HPDE6-E6E7 (cell line): ENCODE results near the gene FGF14.

Experiments used
- DNase-seq: peaks from one replicate; pipeline ENCODE4 v3.0.0; 2011; ENCODE audit warnings: missing footprints; ENCODE audit errors: extremely low spot score

The FGF14 gene

GRCh38 chr13:101986316-101986715 is 415.5 kb downstream of the FGF14 start:
- DNase-seq = no peak

- no peak for DNase-seq
These were observed 416.5 kb downstream of the FGF14 start for GRCh38 chr13:101985321-101985720.

- no peak for DNase-seq
These were observed 418.9 kb downstream of the FGF14 start for GRCh38 chr13:101982903-101983302.

GRCh38 chr13:101979825-101980224 is 422.0 kb downstream of the FGF14 start:
- DNase-seq = no peak

- DNase-seq = no peak
These were observed 423.1 kb downstream of the FGF14 start for GRCh38 chr13:101978552-101979315.

GRCh38 chr13:101977475-101977874 is 424.4 kb downstream of the FGF14 start:
- no peak for DNase-seq

GRCh38 chr13:101972191-101972590 is 429.7 kb downstream of the FGF14 start:
- no peak for DNase-seq

GRCh38 chr13:101970341-101970740 is 431.5 kb downstream of the FGF14 start:
- no peak for DNase-seq

GRCh38 chr13:101967781-101968180 is 434.1 kb downstream of the FGF14 start:
- DNase-seq = no peak

- no peak for DNase-seq
These were observed 434.6 kb downstream of the FGF14 start for GRCh38 chr13:101967216-101967615.

GRCh38 chr13:101965096-101965495 is 436.8 kb downstream of the FGF14 start:
- no peak for DNase-seq

- DNase-seq = no peak
These were observed 442.8 kb downstream of the FGF14 start for GRCh38 chr13:101959016-101959415.

GRCh38 chr13:101955764-101956163 is 446.1 kb downstream of the FGF14 start:
- no peak for DNase-seq

GRCh38 chr13:101951114-101951513 is 450.7 kb downstream of the FGF14 start:
- no peak for DNase-seq

GRCh38 chr13:101949681-101950080 is 452.2 kb downstream of the FGF14 start:
- no peak for DNase-seq

GRCh38 chr13:101946401-101946800 is 455.4 kb downstream of the FGF14 start:
- DNase-seq = no peak

- DNase-seq = no peak
These were observed 456.4 kb downstream of the FGF14 start for GRCh38 chr13:101945435-101945834.

- no peak for DNase-seq
These were observed 457.3 kb downstream of the FGF14 start for GRCh38 chr13:101944521-101944920.

GRCh38 chr13:101942535-101943157 is 459.2 kb downstream of the FGF14 start:
- DNase-seq = no peak

GRCh38 chr13:101942038-101942437 is 459.8 kb downstream of the FGF14 start:
- peak; percentile 12 for DNase-seq

GRCh38 chr13:101941095-101941783 is 460.6 kb downstream of the FGF14 start:
- DNase-seq = no peak

- DNase-seq = no peak
These were observed 462.5 kb downstream of the FGF14 start for GRCh38 chr13:101939370-101939769.

- no peak for DNase-seq
These were observed 466.0 kb downstream of the FGF14 start for GRCh38 chr13:101935828-101936227.
